Measurements from ENCODE around the gene MACROD2. TPM values are rescaled to one million over a fixed set of nuclear protein-coding genes. Genes with fewer than 3 reads are reported as not detected.
A peak's percentile ranks its signal among the peaks of the same experiment; 100 is the strongest.

Gene MACROD2
- total and polyA plus RNA-seq, 4 donors, result 0.66 to 10.5 (median 3.3) TPM

DNA sequence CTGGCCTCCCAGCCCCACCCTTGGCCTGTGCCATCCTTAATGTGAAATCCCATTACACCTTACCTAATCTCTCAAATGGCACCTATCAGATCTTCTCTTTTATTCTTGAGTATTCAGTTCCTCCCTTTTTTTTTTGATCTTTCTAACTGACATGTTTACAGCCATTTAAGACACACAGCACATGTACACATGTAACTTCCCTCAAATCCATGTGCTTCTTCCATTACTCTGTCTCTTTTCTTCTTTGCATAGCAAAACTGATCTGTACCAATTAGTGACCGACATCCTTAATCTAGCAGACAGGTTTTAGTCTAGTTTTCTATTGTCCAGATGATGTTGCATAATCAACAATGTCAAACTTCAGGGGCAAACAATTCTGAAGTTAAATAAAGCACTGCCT is 755.9 kb downstream of the MACROD2 start (continued):
- TF ChIP-seq, protein P1, sequence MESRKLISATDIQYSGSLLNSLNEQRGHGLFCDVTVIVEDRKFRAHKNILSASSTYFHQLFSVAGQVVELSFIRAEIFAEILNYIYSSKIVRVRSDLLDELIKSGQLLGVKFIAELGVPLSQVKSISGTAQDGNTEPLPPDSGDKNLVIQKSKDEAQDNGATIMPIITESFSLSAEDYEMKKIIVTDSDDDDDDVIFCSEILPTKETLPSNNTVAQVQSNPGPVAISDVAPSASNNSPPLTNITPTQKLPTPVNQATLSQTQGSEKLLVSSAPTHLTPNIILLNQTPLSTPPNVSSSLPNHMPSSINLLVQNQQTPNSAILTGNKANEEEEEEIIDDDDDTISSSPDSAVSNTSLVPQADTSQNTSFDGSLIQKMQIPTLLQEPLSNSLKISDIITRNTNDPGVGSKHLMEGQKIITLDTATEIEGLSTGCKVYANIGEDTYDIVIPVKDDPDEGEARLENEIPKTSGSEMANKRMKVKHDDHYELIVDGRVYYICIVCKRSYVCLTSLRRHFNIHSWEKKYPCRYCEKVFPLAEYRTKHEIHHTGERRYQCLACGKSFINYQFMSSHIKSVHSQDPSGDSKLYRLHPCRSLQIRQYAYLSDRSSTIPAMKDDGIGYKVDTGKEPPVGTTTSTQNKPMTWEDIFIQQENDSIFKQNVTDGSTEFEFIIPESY (IDR thresholded peaks at IDR 0.05), result no peak
- TF ChIP-seq, protein P2, sequence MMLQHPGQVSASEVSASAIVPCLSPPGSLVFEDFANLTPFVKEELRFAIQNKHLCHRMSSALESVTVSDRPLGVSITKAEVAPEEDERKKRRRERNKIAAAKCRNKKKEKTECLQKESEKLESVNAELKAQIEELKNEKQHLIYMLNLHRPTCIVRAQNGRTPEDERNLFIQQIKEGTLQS (IDR thresholded peaks at IDR 0.05), result no peak
- no peak for TF ChIP-seq RAD21 (IDR thresholded peaks at IDR 0.05)

DNA sequence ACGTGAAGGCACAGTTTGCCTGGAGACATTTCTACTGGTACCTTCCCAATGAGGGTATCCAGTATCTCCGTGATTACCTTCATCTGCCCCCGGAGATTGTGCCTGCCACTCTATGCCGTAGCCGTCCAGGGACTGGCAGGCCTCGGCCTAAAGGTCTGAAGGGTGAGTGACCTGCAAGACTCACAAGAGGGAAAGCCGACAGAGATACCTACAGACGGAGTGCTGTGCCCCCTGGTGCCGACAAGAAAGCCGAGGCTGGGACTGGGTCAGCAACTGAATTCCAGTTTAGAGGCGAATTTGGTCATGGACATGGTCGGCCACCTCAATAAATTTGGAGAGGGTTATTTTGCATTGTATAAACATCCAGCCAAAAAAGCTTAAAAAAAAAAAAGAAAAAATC is 762.4 kb downstream of the MACROD2 start:
- Histone ChIP-seq H3K4me3 (ENCODE audit: low read depth in 1 of 3, low read length in 3 of 3) (no peak overlapping the region), H3K36me3 (ENCODE audit: control insufficient read depth in 4 of 4, insufficient read depth in 3 of 4, low read depth in 1 of 4, low read length in 3 of 4) (no peaks in the 10 kb centered on the region), H3K27me3 (ENCODE audit: control insufficient read depth in 4 of 4, insufficient read depth in 4 of 4, low read length in 3 of 4) (no peaks in the 10 kb centered on the region), H3K9ac (ENCODE audit: low read depth in 1 of 2, low read length in 2 of 2) (no peak overlapping the region), H3K4me1 (ENCODE audit: control insufficient read depth in 4 of 4, insufficient read depth in 4 of 4, low read length in 3 of 4) (no peaks in the 10 kb centered on the region), H3K27ac (ENCODE audit: low read depth in 1 of 2, low read length in 2 of 2) (no peak overlapping the region), H3K9me3 (ENCODE audit: control insufficient read depth in 4 of 4, low read length in 3 of 4) (no peaks in the 10 kb centered on the region)
- DNase-seq (ENCODE audit: low spot score), result no peak
- WGBS, result 78% methylated on average over 12 of the region's 12 CpGs
- no peak for TF ChIP-seq FOXA1 (IDR thresholded peaks at IDR 0.05)
- TF ChIP-seq, protein P3, sequence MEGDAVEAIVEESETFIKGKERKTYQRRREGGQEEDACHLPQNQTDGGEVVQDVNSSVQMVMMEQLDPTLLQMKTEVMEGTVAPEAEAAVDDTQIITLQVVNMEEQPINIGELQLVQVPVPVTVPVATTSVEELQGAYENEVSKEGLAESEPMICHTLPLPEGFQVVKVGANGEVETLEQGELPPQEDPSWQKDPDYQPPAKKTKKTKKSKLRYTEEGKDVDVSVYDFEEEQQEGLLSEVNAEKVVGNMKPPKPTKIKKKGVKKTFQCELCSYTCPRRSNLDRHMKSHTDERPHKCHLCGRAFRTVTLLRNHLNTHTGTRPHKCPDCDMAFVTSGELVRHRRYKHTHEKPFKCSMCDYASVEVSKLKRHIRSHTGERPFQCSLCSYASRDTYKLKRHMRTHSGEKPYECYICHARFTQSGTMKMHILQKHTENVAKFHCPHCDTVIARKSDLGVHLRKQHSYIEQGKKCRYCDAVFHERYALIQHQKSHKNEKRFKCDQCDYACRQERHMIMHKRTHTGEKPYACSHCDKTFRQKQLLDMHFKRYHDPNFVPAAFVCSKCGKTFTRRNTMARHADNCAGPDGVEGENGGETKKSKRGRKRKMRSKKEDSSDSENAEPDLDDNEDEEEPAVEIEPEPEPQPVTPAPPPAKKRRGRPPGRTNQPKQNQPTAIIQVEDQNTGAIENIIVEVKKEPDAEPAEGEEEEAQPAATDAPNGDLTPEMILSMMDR (IDR thresholded peaks at IDR 0.05; ENCODE audit: low read depth, low read length, missing input control), result peak; percentile 24
- peak; percentile 10 to 26 for TF ChIP-seq RXRA (IDR thresholded peaks at IDR 0.05)
- no peak for TF ChIP-seq FOXA2 (IDR thresholded peaks at IDR 0.05)
- TF ChIP-seq RAD21 (IDR thresholded peaks at IDR 0.05), result peak; percentile 68 to 76
- TF ChIP-seq YY1 (IDR thresholded peaks at IDR 0.05), result no peak

DNA sequence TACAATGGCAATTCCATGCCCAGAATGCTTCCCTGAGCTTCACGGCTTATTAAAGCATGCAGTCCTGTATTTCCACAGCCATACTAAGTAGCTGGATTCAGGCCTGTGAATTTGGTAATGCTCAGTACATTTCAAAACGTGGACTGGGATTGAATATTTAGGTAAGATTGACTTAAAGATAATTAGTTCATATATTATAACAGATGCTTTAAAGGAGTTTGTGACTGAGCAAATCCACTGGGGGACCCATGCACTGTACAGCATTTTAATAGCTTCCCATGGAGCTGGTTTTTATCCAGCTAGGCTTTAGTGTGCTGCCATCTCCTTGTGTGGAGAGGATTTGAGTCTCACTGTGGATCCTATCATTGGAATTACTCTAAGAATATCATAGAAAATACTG is 763.0 kb downstream of the MACROD2 start:
- TF ChIP-seq JUND (IDR thresholded peaks at IDR 0.05), result no peak
- TF ChIP-seq TAF1 (conservative IDR thresholded peaks at IDR 0.05), result no peak
- no peak for TF ChIP-seq YY1 (IDR thresholded peaks at IDR 0.05)
- TF ChIP-seq HNF4A (conservative IDR thresholded peaks at IDR 0.05), result no peak
- no peak for TF ChIP-seq HNF4G (IDR thresholded peaks at IDR 0.05)
- TF ChIP-seq, protein P2 (IDR thresholded peaks at IDR 0.05), result no peak
- TF ChIP-seq NR2F2 (IDR thresholded peaks at IDR 0.05), result no peak
- TF ChIP-seq RXRA (IDR thresholded peaks at IDR 0.05), result no peak
- TF ChIP-seq, protein P4, sequence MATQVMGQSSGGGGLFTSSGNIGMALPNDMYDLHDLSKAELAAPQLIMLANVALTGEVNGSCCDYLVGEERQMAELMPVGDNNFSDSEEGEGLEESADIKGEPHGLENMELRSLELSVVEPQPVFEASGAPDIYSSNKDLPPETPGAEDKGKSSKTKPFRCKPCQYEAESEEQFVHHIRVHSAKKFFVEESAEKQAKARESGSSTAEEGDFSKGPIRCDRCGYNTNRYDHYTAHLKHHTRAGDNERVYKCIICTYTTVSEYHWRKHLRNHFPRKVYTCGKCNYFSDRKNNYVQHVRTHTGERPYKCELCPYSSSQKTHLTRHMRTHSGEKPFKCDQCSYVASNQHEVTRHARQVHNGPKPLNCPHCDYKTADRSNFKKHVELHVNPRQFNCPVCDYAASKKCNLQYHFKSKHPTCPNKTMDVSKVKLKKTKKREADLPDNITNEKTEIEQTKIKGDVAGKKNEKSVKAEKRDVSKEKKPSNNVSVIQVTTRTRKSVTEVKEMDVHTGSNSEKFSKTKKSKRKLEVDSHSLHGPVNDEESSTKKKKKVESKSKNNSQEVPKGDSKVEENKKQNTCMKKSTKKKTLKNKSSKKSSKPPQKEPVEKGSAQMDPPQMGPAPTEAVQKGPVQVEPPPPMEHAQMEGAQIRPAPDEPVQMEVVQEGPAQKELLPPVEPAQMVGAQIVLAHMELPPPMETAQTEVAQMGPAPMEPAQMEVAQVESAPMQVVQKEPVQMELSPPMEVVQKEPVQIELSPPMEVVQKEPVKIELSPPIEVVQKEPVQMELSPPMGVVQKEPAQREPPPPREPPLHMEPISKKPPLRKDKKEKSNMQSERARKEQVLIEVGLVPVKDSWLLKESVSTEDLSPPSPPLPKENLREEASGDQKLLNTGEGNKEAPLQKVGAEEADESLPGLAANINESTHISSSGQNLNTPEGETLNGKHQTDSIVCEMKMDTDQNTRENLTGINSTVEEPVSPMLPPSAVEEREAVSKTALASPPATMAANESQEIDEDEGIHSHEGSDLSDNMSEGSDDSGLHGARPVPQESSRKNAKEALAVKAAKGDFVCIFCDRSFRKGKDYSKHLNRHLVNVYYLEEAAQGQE (IDR thresholded peaks at IDR 0.05), result no peak
- TF ChIP-seq, protein P1 (IDR thresholded peaks at IDR 0.05), result no peak
- no peak for TF ChIP-seq FOXA1 (IDR thresholded peaks at IDR 0.05)
- TF ChIP-seq EGR1 (IDR thresholded peaks at IDR 0.05; ENCODE audit: low read depth in 2 of 2), result no peak
- TF ChIP-seq GABPA (IDR thresholded peaks at IDR 0.05 in 1 of 2, conservative IDR thresholded peaks at IDR 0.05 in 1 of 2), result no peak
- TF ChIP-seq FOXA2 (IDR thresholded peaks at IDR 0.05), result no peak
- TF ChIP-seq, protein P3 (IDR thresholded peaks at IDR 0.05; ENCODE audit: low read depth, low read length, missing input control), result no peak
- no peak for TF ChIP-seq RAD21 (IDR thresholded peaks at IDR 0.05)
- no peaks in the 10 kb centered on the region for H3K9me3 ChIP-seq (ENCODE audit: control insufficient read depth in 4 of 4, low read length in 3 of 4)
- H3K4me3 ChIP-seq (ENCODE audit: low read depth in 1 of 3, low read length in 3 of 3), result no peak overlapping the region
- H3K27ac ChIP-seq (ENCODE audit: low read depth in 1 of 2, low read length in 2 of 2), result no peak overlapping the region
- no peaks in the 10 kb centered on the region for H3K4me1 ChIP-seq (ENCODE audit: control insufficient read depth in 4 of 4, insufficient read depth in 4 of 4, low read length in 3 of 4)
- H3K9ac ChIP-seq (ENCODE audit: low read depth in 1 of 2, low read length in 2 of 2), result no peak overlapping the region
- no peak for DNase-seq (ENCODE audit: low spot score)
- 69% methylated on average over 2 of the region's 2 CpGs for WGBS
- H3K27me3 ChIP-seq (ENCODE audit: control insufficient read depth in 4 of 4, insufficient read depth in 4 of 4, low read length in 3 of 4), result no peaks in the 10 kb centered on the region
- no peaks in the 10 kb centered on the region for H3K36me3 ChIP-seq (ENCODE audit: control insufficient read depth in 4 of 4, insufficient read depth in 3 of 4, low read depth in 1 of 4, low read length in 3 of 4)

Measured in liver (tissue), 9 donors.